GM19238 (cell line): ENCODE data around the gene MICAL2.
A peak's percentile ranks its signal among the peaks of the same experiment; 100 is the strongest.

ENCODE experiments used
- DNase-seq: peaks from one replicate; pipeline ENCODE4 v3.0.0; 2011; ENCODE audit warnings: low spot score; ENCODE audit not compliant: insufficient read length

MICAL2 gene, protein sequence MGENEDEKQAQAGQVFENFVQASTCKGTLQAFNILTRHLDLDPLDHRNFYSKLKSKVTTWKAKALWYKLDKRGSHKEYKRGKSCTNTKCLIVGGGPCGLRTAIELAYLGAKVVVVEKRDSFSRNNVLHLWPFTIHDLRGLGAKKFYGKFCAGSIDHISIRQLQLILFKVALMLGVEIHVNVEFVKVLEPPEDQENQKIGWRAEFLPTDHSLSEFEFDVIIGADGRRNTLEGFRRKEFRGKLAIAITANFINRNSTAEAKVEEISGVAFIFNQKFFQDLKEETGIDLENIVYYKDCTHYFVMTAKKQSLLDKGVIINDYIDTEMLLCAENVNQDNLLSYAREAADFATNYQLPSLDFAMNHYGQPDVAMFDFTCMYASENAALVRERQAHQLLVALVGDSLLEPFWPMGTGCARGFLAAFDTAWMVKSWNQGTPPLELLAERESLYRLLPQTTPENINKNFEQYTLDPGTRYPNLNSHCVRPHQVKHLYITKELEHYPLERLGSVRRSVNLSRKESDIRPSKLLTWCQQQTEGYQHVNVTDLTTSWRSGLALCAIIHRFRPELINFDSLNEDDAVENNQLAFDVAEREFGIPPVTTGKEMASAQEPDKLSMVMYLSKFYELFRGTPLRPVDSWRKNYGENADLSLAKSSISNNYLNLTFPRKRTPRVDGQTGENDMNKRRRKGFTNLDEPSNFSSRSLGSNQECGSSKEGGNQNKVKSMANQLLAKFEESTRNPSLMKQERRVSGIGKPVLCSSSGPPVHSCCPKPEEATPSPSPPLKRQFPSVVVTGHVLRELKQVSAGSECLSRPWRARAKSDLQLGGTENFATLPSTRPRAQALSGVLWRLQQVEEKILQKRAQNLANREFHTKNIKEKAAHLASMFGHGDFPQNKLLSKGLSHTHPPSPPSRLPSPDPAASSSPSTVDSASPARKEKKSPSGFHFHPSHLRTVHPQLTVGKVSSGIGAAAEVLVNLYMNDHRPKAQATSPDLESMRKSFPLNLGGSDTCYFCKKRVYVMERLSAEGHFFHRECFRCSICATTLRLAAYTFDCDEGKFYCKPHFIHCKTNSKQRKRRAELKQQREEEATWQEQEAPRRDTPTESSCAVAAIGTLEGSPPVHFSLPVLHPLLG

GRCh38 chr11:12110201-12110713, at the start of gene MICAL2:
Gene MICAL2, plus strand, starts transcription at chr11:12110590. Its CDS starts 51,566 bp downstream, at chr11:12162156.
- peak; percentile 96 for DNase-seq

GRCh38 chr11:12061851-12062560, 48.4 kb upstream of the MICAL2 start:
- DNase-seq = no peak

GRCh38 chr11:12063251-12063650, 47.1 kb upstream of the MICAL2 start:
- DNase-seq = no peak

DNA sequence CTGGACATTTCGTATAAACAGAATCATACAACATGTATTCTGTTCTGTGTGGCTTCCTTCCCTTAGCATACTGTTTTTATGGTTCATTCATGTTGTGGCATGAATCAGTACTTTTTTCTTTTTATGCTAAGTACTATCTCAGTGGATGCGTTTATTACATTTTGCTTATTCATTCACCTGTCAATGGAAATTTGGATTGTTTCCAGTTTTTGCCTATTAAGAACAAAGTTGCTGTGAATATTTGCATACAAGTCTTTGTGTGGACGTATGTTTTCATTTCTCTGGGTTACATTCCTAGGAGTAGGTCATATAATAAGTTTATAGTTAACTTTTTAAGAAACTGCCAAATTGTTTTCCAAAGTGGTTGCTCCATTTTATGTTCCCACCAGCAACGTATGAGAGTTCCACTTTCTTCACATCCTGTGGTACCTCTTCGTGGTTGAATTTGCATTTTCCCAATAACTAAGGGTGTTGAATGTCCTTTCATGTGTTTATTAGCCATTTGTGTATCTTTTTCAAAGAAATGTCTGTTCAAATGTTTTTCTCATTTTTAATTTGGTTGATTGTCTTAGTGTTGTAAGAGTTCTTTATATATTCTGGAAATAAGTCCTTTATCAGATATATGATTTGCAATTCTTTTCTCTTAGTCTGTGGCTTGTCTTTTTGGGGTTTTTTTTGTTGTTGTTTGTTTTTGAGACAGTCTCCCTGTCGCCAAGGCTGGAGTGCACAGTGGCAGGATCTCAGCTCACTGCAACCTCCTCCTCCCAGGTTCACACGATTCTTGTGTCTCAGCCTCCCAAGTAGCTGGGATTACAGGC, 46.0 kb upstream of the MICAL2 start:
- no peak for DNase-seq

- DNase-seq = no peak
Observed at GRCh38 chr11:12064954-12065280, 45.5 kb upstream of the MICAL2 start.

- DNase-seq = no peak
Observed at GRCh38 chr11:12066056-12066798, 44.2 kb upstream of the MICAL2 start.

GRCh38 chr11:12066799-12067508, 43.4 kb upstream of the MICAL2 start:
- DNase-seq = no peak

- DNase-seq = no peak
Observed at GRCh38 chr11:12067796-12068357, 42.5 kb upstream of the MICAL2 start.

DNA sequence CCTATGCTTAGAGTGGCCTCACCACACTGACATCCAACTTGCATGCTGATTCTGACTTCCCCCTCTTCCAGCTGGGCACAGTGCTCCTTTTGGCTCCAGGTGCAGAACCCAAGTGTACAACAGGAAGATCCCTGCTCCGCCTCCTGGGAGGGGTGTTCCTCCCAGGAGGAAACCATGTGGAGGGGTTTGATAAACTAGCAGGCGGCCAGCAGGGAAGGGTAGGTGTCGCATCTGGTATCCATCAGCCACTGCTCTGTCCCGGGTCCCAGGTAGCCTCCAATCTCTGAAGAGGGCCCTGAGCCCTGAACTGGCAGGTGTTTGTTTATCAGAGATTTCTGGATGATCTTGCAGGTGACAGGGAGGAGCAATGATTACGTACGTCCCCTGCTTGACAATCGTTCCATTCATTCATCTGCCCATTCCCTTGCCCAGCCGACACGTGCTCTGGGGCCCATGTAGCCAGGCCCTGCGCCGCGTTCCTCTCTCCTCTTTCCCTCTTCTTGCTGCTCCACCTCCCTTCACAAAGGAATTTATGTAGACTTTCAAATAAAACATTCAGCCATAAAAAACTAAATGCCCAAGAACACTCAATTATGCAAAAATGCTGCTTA, 41.2 kb upstream of the MICAL2 start:
- no peak for DNase-seq

- DNase-seq = no peak
Observed at GRCh38 chr11:12070446-12071267, 39.7 kb upstream of the MICAL2 start.

GRCh38 chr11:12071574-12071973, 38.8 kb upstream of the MICAL2 start:
- no peak for DNase-seq

DNA sequence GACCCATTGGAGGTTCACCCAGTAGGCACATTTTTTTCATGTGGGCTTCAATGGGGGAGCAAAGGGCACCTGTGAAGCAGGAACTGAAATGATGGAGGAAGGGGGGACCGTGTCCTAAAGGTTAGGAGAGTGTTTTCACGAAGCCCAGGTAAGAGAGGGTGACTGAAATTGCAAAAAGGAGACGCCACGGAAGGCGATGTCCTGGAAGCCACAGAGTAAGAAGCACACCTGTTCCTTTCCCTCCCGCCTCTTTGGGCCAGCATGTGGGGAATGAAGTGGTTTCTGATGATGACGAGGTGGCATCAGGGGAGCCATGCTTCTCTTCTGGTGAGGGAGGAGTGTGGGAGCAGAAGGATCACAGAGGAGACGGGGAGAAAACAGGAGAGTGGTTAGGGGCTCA, 37.0 kb upstream of the MICAL2 start:
- DNase-seq = no peak

DNA sequence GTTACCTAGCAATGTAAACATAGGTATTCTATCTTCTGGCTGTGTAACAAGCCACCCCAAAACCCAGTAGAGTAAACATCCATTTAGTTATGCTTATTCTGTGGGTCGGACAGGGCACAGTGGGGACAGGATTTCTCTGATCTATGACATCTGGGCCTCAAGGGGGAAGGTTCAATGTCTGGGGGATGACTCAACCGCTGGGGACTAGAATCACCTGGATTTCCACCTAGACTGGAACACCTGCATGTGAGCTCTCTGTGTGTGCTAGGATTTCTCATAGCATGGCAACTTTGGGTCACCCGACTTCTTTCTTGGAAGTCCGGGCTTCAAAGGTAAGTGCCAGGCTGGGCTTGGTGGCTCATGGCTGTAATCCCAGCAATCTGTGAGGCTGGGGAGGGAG, 36.5 kb upstream of the MICAL2 start:
- no peak for DNase-seq

GRCh38 chr11:12074529-12075195, 35.7 kb upstream of the MICAL2 start:
- no peak for DNase-seq

- no peak for DNase-seq
Observed at GRCh38 chr11:12075291-12075690, 35.1 kb upstream of the MICAL2 start.
